GM19099 (cell line): ENCODE data around the gene ABAT.

Experiments used
- POLR2A ChIP-seq: IDR thresholded peaks from 3 replicates; pipeline ENCODE4 v1.6.1; 2011; ENCODE audit warnings: low read depth; ENCODE audit not compliant: insufficient read length; ENCODE audit errors: extremely low read depth

Gene ABAT

GRCh38 chr16:8762254-8762653 lies 87.8 kb downstream of the ABAT start:
- TF ChIP-seq POLR2A, result no peak

GRCh38 chr16:8763083-8763482 lies 88.7 kb downstream of the ABAT start:
- no peak for TF ChIP-seq POLR2A

GRCh38 chr16:8763899-8764298 lies 89.5 kb downstream of the ABAT start:
- no peak for TF ChIP-seq POLR2A

GRCh38 chr16:8764525-8765250 lies 90.3 kb downstream of the ABAT start:
- no peak for TF ChIP-seq POLR2A

GRCh38 chr16:8767176-8767575 lies 92.8 kb downstream of the ABAT start:
- no peak for TF ChIP-seq POLR2A

GRCh38 chr16:8768283-8768682 lies 93.9 kb downstream of the ABAT start:
- no peak for TF ChIP-seq POLR2A

DNA sequence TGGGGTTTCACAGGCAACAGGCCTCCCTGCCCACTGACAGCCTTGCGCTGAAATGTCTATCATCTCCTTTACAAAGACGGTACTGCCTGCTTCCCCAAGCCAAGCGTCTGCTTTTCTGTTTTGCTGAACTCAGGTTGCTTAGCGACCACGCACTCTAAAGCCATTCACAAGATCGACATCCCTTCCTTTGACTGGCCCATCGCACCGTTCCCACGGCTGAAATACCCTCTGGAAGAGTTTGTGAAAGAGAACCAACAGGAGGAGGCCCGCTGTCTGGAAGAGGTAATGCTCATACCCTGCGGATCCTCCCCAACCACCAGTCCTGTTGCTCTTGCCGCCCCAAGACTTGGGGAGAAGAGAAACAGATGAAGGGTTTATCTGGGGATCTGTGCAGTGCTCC lies 94.3 kb downstream of the ABAT start:
- TF ChIP-seq POLR2A, result no peak

DNA sequence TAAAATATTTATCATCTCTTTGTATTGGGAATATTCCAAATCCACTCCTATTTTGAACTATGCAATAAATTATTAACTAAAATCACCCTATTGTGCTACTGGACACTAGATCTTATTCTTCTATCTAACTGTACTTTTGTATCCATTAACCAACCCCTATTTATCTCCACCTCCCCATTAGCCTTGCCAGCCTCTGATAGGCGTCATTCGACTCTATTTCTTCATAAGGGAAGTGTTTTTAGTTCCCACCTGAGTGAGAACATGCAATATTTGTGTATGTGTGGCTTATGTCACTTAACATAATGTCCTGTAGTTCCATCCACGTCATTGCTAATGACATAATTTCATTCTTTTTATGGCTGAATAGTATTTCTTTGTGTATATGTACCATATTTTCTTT lies 99.1 kb downstream of the ABAT start:
- no peak for TF ChIP-seq POLR2A

DNA sequence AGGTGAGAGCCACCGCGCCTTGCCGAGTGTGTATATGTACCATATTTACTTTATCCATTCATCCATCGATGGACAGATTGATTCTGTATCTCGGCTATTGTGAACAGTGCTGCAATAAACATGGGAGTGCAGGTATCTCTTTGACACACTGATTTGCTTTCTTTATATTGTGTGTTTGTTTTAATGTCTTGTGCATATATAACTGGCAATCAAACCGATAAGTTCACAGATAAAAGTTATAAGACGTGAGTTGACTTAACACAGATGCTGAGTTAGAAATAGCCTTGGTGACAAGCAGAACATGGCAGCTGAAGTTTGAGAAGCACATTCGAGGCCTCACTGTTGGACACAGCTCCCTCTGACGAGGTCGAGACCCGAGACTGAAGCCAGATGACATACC lies 99.8 kb downstream of the ABAT start:
- TF ChIP-seq POLR2A, result no peak

DNA sequence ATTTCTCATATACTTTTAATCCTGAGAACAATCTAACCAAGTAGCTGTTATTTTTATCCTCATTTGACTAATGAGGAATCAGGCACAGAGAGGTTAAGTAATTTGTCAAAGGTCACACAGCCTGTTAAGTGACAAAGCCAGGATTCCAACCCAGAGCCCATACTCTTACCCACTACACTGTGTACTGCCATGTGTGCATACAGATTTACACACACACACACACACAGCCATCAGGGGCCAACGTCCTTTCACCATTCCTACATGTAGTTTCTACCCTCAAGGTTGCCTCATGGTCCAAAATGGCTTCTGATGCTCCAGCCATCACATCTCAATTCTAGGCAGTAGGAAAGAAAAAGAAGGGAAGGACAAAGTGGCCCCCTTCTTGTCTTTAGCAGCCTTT lies 100.9 kb downstream of the ABAT start:
- no peak for TF ChIP-seq POLR2A

DNA sequence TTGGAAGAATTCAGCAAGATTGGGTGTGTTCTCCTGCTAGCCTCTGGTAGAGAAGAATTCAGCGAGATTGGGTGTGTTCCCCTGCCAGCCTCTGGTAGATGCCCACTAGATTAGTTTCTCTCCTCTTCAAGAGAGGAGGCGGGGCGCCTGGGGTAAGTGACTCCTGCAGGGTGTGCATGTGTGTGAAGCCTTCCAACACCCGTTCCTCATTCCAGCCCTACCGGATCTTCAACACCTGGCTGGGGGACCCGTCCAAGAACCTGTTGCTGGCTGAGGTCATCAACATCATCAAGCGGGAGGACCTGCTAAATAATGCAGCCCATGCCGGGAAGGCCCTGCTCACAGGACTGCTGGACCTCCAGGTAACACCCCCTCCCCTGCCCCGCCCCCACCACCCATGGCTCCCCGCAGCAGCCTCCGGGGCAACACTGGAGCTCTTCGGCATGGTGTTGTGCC lies 101.7 kb downstream of the ABAT start:
- no peak for TF ChIP-seq POLR2A

- TF ChIP-seq POLR2A, result no peak
Measured at GRCh38 chr16:8777217-8777616, 102.8 kb downstream of the ABAT start.

- TF ChIP-seq POLR2A, result no peak
Measured at GRCh38 chr16:8781797-8782196, 107.4 kb downstream of the ABAT start.

DNA sequence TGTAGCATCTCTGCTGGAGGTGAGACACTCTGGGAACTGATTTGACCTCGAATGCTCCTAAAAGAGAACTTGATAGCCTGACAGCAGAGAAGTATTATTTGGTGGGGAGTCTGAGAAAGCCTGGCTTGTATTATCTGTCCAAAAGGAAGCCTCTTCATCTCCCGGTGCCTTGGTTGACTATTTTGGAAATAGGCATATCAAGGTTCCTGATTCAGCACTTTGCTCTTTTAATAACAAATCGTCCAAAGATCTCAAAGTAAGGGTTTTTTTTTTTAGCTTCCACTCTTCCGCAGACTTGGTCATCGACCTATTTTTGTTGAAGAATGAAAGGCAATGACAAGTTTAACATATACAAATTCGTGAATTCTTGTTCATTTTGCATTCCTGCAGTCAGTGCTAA lies 108.3 kb downstream of the ABAT start:
- no peak for TF ChIP-seq POLR2A

DNA sequence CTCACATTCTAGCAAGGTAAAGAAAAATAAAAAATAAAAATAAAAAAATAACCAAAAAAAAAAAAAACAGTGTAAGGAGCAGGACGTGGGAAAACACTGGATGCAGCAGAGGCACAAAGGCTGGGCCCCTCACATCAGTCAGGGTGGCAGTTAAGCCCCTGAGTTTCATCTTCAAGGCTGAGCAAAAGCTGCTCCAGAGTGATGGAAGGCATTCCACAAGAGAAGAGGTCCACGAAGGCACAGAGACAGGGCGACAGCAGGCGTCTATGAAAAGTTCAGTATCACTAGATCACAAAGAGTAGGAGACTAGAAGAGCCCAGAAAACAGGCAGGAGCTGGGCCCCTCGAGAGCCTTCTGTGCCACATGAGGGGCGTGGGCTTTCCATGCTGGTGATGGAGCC lies 111.0 kb downstream of the ABAT start:
- TF ChIP-seq POLR2A, result no peak

DNA sequence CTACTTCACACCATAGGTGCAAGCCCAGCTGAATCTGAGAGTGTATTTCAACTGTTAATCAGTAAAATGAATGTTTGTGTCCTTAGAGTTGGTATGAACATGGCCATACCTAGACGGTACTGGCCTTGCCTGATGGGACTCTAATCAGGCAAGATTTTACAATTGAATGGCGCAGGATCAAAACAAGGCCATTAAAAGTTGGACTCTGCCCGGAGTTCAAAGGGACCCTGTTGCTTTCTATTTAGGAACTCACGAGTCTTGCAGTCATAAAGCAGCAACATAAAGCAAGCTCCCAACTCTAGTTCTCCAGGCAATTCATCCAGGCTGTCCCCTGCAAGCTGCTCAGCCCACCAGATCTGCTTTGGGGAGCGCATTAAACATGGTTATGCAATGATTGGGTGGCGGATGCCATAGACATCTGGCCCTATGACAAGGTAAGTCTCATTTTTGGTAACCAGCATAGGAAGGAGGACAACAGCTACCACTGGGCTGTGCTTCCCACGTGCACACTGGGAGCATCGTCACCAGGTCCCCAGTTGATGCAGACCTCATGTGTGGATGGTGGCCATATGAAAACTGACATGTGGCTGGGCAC lies 114.3 kb downstream of the ABAT start:
- TF ChIP-seq POLR2A, result no peak

DNA sequence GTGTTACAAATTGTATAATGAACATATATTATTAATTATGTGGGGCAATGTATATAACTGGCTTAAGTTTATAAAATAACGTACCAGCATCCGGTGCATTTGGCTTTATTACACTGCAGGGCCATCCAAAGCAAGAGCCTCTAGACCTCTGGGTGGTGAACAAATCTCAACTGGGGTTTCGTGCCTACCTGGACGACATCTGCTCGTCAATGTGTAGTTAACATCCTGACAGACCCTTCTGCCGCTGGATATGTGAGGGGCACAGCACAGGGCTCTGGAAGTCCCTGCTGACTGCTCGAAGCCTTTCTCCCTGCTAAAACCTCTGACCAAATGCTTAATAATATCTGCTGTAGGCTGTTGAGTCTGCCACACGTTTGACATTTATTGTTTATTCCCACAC lies 120.7 kb downstream of the ABAT start:
- TF ChIP-seq POLR2A, result no peak
